Dedifferentiated amniotic fluid mesenchymal stem cell (primary cell): Measurements from ENCODE around the gene MTRF1.

Source experiments
- DNase-seq: peaks from one replicate; pipeline ENCODE4 v3.0.0-alpha.2; 2016; ENCODE audit errors: extremely low spot score

MTRF1 gene

DNA sequence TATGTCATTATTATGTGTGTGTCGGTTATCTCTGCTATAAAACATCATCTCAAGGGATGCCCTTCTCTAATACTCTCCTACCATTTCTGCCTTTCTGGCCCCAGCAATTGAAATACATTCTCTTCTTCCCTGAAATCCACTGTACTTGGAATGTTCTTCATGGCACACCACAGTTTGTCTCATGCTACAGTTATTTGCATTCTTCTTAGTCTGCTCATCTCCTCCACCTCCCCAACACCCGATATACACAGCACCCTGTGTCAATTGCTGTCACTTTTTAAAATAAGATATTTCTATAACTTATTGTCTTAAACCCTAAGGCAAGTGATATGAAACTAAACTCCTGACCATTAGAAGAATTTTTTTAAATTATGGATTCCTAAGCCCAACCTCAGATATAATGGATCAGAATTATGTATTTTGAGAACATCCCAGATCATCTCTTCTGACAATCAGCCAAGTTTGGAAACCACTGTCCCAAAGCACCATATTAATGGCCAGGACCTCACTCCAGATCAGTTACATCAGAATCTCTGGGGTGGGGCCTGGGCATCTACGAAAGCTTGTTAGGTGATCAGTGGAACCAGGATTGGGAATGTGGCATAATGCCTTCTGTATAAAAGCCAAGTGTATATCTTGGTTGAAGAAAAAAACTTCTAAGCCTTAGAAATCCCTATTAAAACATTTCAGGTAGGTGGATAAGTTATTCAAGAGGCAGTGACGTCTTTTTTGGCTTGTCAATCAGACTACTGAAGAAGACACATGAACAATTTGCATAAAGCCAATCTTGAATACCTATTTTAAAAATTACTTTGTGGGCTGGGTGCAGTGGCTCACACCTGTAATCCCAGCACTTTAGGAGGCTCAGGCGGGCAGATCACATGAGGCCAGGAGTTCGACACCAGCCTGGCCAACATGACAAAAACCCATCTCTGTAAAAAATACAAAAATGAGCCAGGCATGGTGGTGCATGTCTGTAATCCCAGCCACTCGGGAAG is 39.0 kb downstream of the MTRF1 start:
- peak; percentile 50 for DNase-seq

DNA sequence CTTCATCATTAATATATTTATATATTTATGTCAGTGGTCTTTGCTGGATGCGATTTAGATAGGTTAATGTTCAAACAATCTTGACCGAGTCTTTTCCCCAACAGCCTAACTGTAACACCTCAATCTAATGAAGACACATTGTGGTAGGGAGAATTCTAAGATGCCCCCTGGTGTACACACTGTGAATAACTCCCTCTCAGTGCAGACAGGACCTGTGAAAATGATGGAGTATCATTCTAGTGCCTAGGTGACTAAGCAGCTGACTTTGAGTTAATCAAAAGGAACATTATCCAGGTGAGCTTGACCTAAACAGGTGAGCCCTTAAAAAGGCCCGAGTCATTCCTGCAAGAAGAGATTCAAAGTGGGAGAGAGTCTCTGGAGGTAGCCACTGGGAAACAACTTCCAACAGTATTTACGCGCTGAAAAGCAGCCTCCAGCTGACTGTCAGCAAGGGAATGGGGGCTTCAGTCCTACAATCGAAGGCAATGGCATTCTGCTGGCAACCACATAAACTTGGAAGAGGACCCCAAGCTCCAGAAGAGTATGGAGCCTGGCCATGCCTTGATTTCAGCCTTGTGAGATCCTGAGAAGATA is 41.0 kb downstream of the MTRF1 start:
- DNase-seq, result peak; percentile 40

DNA sequence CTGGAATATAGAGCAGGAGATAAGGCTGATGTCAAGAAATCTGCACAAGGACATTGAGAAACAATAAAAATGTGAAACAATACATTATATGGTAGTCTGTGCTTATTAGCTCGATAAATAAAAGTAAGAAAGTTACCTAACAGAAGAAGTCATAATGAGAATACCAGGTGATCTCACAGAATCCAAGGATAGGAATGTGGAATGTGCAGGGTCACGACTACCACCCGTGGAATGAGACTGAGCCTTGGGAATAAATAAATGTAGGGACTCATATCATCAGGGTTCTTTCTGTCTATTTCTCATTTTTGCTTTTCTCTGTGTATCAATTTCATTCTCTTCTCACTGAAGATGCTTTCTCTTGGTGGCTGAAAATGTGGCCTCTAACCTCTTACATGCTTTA is 43.0 kb downstream of the MTRF1 start:
- DNase-seq, result no peak

DNA sequence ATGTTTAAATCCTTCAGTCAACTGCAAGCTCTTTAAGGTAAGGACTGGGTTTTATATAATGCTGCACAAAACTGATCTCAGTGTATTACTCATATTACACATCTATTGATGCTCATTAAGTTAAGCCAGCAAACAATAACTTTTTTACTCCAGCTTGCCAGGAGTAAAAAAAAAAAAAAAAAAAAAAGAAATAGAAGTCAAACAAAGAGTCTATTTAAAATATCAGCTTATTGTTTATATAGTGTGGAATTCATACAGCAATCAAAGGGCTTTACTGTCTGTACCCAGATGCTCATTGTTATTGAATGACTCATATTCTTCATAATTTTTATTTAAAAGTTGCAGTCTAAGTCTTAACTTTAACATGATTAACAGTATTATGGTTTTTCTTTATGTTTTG is 47.2 kb downstream of the MTRF1 start:
- peak; percentile 53 for DNase-seq

DNA sequence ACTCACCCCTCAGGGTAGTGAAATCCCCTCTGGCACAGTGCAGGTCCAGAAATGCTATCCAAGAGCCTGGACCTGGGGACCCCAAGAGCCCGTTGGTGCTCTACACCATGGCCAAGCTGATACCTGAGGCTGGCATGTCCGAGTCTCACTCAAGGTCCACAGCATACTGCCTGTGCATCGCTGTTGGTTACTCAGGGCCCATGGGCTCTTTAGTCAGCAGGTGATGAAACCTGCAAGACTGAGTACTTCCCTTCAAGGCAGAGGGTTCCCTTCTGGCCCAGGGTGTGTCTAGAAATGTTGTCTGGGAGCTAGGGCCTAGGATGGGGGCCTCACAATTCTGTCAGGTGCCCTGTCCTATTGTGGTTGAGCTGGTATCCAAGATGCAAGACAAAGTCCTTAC is 49.5 kb downstream of the MTRF1 start:
- no peak for DNase-seq

DNA sequence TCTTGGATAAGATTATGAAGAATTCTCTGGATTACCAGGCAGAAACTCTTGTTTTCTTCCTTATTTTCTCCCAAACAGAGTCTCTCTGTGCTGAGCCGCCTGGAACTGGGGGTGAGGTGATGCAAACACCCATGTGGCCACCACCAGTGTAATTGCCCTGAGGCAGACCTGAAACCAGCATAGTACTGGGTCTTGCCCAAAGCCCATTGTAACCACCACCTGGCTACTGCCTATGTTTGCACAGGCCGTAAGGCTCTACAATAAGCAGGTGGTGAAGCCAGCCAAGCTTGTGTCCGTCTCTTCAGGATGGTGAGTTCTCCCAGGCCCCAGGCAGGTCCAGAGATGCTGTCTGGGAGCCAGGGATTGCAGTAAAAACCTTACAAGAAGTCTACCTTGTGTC is 50.1 kb downstream of the MTRF1 start:
- no peak for DNase-seq

DNA sequence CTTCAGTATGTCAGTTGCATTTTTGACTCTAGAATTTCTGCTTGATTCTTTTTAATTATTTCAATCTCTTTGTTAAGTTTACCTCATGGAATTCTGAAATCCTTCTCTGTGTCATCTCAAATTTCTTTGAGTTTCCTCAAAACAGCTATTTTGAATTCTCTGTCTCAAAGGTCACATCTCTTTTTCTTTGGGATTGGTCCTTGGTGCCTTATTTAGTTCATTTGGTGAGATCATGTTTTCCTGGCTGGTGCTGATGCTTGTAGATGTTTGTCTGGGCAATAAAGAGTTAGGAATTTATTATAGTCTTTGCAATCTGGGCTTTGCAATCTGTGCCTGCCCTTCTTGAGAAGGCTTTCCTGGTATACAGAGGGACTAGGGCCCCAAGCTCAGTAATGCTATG is 50.5 kb downstream of the MTRF1 start:
- DNase-seq, result peak; percentile 48

DNA sequence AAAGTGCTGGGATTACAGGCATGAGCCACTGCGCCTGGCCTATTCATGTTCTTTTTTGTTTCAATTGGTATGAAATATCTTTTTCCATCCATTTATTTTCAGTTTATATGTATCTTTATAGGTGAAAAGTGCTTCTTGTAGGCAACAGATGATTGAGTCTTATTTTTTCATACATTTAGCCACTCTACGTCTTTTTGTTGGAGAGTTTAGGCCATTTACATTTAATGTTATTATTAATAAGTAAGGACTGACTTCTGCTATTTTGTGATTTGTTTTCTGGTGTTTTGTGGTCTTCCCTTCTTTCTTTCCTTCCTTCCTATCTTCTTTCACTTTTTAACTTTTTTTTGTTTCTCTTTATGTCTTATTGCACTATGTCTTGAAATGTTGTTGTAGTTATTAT is 52.3 kb downstream of the MTRF1 start:
- DNase-seq, result no peak

DNA sequence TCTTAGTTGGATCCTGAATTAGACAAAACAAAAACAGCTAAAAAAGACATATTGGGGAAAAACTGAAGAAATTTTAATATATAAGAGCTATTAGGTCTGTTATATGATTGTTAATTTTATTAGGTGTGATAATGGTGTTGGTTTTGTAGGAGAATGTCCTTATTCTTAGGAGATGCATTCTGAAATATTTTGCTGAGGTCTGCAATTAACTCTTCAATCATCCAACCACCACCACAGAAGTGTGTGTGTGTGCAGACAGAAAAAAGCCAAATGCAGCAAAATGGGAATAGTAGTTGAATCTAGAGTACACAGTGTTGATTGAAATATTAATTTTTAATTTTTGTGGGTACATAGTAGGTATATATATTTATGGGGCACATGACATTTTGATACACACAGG is 56.9 kb downstream of the MTRF1 start:
- DNase-seq, result no peak

DNA sequence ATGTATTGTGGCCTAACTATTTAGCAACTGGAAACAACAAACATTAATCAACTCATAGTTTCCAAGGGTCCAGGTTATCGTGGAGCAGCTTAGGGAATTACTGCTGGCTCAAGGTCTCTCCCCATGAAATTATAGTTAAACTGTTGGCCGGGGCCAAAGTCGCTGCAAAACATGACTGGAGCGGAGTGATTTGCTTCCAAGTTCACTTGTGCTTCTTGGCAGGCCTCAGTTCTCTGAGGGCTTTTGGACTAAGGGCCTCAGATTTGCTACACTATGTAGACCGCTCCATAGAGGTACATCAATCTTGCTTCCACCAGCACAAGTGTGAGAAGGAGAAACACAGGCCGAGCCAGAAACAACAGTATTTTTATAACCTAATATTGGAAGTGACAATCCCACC is 59.6 kb downstream of the MTRF1 start:
- DNase-seq, result no peak

DNA sequence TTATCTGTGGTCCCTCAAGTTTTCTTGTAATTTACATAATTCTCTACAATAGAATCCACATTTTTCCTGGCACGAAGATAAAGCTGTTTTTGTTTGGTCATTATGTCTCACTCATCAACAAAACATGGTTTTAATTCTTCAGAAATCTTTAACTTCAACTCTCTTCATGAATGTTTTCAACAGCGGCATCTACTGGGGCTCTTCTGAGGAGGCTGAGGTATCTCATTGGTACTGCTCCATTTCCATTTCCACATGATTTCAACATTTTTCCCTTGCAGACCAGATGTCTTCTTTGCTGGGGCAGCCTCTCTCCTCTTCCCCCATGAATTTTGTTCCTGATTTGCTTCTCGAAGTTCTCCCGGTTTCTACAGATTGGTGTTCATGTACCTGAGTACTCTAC is 63.2 kb downstream of the MTRF1 start:
- DNase-seq, result peak; percentile 28

DNA sequence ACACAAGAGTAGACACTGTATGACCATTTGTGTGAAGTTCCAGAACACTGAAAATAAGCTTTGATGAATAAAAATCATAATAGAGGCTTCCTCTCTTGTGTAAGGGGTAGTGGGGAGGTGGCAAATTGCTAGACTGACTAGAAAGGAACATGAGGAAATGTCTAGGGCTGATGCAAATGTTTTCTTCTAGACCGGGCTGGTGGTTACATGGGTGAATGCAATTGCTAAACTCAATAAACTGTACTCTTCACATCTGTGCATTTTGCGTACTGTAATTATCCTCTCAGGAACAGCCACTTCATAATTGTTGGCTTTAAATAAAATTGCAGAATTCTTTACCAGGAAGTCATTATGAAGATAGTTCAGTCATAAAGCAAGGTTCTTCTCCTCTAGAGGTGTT is 63.9 kb downstream of the MTRF1 start:
- peak; percentile 82 for DNase-seq

DNA sequence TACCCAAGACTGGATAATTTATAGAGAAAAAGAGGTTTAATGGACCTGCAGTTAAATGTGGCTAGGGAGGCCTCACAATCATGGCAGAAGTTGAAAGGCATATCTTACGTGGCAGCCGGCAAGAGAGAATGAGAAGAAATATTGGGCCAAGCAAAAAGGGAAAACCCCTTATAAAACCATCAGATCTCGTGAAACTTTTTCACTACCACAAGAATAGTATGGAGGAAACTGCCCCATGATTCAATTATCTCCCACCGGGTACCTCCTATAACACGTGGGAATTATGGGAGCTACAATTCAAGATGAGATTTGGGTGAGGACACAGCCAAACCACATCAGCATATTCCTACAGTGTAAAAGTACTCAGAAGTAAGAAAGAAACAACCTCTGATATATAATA is 64.3 kb downstream of the MTRF1 start:
- no peak for DNase-seq

DNA sequence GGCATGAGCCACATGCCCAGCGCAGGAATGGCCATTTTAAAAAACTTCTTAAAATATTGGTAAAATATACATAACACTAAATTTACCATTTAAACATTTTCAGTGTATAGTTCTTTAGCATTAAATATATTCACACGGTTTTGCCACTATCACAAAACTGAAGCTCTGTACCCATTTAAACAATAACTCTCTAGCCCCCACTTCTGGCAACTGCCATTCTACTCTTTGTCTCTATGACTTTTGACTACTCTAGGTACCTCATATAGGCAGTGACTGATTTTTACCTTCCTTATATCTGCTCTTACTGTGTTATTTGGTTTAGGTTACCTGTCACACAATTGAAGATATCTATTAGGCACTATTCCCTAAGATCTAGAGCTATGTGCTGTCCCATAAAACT is 66.8 kb downstream of the MTRF1 start:
- no peak for DNase-seq

DNA sequence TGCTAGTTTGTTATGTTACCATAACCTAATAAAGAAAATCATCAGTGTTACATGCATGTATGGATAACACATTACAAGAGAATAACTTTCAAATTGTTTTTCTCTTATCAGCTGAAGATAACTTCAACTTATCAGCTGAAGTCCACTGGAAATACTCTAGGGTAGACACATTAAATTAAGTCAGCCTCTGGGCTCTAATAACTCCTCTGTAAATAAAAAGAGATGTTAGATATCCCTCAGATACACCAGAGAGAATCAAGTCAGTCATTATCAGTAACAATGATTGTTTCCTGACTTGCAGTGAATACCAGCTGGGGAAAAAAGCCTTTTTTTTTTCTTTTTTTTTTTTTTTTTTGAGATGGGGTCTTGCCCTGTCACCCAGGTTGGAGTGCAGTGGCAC is 67.4 kb downstream of the MTRF1 start:
- DNase-seq, result no peak

DNA sequence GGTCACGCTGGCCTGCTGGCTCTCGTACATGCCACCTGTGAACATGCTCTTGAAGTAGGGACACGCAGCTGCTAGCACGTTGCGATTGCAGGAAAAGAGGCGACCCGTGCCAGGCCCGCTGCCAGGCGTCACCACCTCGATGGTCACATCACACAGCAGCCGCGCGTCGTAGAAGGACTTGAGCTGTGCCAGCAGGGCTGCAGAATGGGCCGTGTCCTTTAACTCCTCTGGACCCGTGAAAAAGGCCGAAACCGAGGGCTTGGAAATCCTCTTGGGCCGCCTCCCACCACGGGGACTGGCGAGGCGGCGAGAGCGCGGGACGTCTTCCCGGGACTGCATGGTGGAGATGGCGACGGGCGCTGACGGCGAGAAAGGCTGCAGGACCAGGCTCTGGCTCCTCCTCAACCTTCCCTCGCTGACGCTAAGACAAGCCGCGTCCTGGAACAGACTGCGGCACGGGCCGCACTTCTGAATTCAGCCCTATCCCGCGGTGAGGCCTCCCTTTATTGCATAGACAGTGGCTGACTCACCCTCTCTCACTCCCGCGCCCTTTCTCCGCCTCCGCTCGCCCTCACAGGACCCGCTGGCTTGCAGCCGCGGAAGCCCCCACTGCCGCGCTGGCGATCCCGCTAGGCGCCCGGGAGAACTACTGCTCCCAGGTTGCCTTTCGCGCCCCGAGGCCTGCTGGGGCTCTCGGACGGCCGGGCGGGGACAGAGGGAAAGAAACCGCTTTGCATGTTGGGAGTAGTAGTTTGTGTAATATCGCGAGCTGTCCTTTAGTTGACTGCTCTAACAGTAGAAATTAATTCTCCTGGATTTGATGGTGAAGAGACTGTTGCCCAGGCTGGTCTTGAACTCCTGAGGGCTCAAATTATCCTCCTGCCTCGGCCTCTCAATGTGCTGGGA is 69.2 kb downstream of the MTRF1 start, which contains the start of gene KBTBD7:
TSS of gene KBTBD7 (minus strand) at position 651 of the 906 bp plus-strand sequence. CDS start at position 339, 312 bp downstream.
- DNase-seq, result peak; percentile 92

DNA sequence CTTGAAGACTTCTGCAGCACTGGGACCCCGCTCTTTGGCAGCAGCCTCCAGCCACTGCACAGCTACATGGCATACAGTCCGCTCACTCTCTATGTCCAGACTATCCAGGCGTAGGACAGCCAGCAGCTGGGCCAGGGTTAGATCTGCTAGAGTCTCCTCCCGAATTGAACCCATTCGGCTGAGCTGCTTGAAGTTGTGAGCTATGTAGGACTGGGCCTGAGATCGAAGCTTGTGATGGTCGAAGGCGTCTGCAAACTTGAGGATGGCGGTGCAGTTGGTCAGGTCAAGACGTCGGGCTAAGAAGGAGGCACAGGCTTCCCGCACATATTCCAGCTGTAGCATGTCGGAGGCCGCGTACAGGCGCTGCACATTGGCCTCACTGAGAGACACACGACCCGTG is 69.9 kb downstream of the MTRF1 start:
- no peak for DNase-seq

DNA sequence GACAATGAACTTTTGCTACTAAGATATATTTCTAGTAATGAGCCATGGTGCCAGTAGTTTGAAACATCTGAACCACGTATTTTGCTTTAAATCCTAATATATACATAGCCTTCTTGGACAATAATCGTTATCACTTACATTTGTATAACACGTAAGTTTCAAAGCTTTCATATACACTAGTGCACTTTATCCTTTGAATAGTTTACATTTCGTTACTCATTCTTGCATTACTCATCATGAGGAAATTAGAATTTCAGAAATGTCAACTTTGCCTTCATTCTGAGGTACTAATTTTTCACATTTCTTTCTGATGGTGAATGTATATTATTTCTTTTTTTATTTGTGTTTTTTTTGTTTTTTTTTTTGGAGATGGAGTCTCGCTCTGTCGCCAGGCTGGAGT is 74.8 kb downstream of the MTRF1 start:
- peak; percentile 22 for DNase-seq

DNA sequence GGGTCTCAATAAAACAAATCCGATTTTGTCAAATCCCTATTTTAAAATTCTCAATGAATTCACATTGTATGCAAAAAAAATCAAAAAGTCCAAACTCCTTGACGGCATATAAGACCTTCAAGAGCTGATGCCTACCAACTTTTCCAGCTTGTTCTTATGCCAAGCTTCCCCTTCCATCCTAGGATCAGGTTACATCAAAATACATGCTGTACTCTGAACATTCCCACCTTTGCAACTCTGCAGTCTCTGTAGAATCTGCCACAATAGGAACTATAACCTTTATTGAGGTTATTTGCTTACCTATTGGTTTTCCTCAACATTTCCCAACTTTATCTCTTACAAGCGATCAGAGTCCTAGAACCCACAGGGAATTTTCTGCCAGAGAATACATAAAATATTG is 76.9 kb downstream of the MTRF1 start:
- DNase-seq, result no peak

DNA sequence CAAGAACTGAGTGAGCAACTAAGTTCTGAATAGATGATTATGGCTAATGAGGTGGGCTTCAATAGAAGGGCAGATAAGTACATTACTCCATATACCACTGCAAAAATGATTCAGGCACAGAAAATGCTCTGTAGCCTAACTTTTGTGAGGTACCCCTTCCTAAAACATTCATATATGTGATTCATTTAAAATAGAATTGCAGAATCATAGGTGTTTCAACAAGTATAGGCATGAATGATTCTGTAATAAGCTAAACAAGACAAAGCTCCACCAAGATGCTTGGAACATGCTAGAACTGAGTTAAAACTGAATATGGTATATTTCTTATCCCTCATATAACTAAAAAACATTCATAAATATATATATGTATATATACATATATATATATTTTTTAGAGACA is 81.1 kb downstream of the MTRF1 start:
- no peak for DNase-seq

DNA sequence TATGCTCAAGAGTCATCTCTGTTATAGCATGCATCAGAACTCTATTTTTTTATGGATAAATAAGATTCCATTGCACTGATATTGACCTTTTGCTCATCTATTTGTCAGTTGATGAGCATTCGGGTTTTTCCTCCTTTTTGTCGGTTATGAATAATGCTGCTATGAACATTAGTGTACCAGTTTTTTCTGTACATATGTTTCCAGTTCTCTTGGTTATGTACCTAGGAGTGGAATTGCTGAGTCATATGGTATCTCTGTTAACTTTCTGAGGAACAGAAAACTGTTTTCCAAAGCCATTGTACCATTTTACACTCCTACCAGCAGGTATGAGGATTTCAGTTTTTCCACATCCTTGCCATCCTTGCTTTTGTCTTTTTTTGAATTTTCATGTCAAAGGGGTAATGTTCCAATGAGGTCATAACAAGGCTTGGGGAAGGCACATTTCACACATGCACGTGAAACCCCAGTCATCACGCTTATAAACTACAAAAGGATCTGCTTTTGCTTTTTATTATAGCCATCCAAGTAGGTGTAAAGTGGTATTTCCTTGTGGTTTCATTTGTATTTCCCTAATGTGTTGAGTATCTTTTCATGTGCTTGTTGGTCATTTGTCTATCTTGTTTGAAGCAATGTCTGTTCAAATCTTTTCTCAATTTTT is 83.7 kb downstream of the MTRF1 start:
- DNase-seq, result peak; percentile 49

DNA sequence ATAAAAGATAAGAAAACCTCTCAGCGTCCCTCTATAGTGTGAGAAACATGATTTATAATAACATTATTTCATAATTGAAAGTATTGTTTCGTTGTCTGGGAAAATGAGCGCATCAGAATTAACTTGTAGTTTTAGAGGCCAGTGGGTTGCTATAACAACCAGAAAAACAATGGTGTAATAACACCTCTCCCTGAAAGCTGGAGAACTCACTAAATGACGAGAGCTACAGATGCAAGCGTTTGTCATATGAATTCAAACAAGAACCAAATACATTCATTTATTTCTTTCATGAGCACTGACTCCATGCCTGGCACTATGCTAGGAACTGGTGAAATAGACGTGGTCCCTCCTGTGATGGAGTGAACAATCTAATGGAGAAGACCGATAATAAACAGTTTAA is 85.3 kb downstream of the MTRF1 start:
- DNase-seq, result no peak
